Measurements from ENCODE around the gene PLOD1.
"Not testable (repeated sequence)": the region's sequence is repeated elsewhere in the genome, so short reads cannot be mapped to it uniquely, and the experiment has no call there.

The PLOD1 gene

GRCh38 chr1:12006167-12006921, 71.8 kb downstream of the PLOD1 start:
- DNase-seq (ENCODE audit: low read depth in 2 of 2), result no peak

- no peak for DNase-seq (ENCODE audit: low read depth in 2 of 2)
These were observed 72.7 kb downstream of the PLOD1 start for GRCh38 chr1:12007204-12007603.

- DNase-seq (ENCODE audit: low read depth in 2 of 2), result not testable (repeated sequence)
These were observed 73.8 kb downstream of the PLOD1 start for GRCh38 chr1:12008355-12008754.

- no peak for DNase-seq (ENCODE audit: low read depth in 2 of 2)
These were observed 74.9 kb downstream of the PLOD1 start for GRCh38 chr1:12009318-12009947.

- no peak for DNase-seq (ENCODE audit: low read depth in 2 of 2)
These were observed 76.4 kb downstream of the PLOD1 start for GRCh38 chr1:12010746-12011570.

- DNase-seq (ENCODE audit: low read depth in 2 of 2), result no peak
These were observed 77.5 kb downstream of the PLOD1 start for GRCh38 chr1:12011998-12012397.

- no peak for DNase-seq (ENCODE audit: low read depth in 2 of 2)
These were observed 78.2 kb downstream of the PLOD1 start for GRCh38 chr1:12012560-12013316.

- no peak for DNase-seq (ENCODE audit: low read depth in 2 of 2)
These were observed 79.8 kb downstream of the PLOD1 start for GRCh38 chr1:12014141-12014991.

GRCh38 chr1:12015001-12015491, 80.5 kb downstream of the PLOD1 start:
- DNase-seq (ENCODE audit: low read depth in 2 of 2), result no peak

GRCh38 chr1:12015499-12015898, 81.0 kb downstream of the PLOD1 start:
- no peak for DNase-seq (ENCODE audit: low read depth in 2 of 2)

- DNase-seq (ENCODE audit: low read depth in 2 of 2), result no peak
These were observed 81.7 kb downstream of the PLOD1 start for GRCh38 chr1:12016182-12016581.

GRCh38 chr1:12019858-12020509, 85.5 kb downstream of the PLOD1 start:
- no peak for DNase-seq (ENCODE audit: low read depth in 2 of 2)

GRCh38 chr1:12021616-12022015, 87.1 kb downstream of the PLOD1 start:
- no peak for DNase-seq (ENCODE audit: low read depth in 2 of 2)

GRCh38 chr1:12022036-12022435, 87.5 kb downstream of the PLOD1 start:
- DNase-seq (ENCODE audit: low read depth in 2 of 2), result no peak

All from stimulated activated CD8-positive, alpha-beta memory T cell treated with anti-CD3 and anti-CD28 coated beads, Interleukin-7, amount 100 ng/mL, for 1 hour (primary cell).